GM19193 (cell line): Measurements from ENCODE around the gene CFAP410.

Experiments
- POLR2A ChIP-seq: IDR thresholded peaks from 4 replicates; pipeline ENCODE4 v1.6.1; 2011; ENCODE audit not compliant: insufficient read depth, insufficient read length; ENCODE audit errors: extremely low read depth

Gene CFAP410

GRCh38 chr21:44375281-44375651 lies 36.1 kb upstream of the CFAP410 start:
- TF ChIP-seq POLR2A: no peak

GRCh38 chr21:44374601-44375280 lies 35.6 kb upstream of the CFAP410 start:
- no peak for TF ChIP-seq POLR2A

- TF ChIP-seq POLR2A: no peak
Measured at GRCh38 chr21:44372616-44373015, 33.4 kb upstream of the CFAP410 start.

- TF ChIP-seq POLR2A: no peak
Measured at GRCh38 chr21:44371596-44371995, 32.4 kb upstream of the CFAP410 start.

- no peak for TF ChIP-seq POLR2A
Measured at GRCh38 chr21:44370786-44371410, 31.7 kb upstream of the CFAP410 start.

GRCh38 chr21:44370027-44370735 lies 31.0 kb upstream of the CFAP410 start:
- no peak for TF ChIP-seq POLR2A

- TF ChIP-seq POLR2A: no peak
Measured at GRCh38 chr21:44368711-44369446, 29.7 kb upstream of the CFAP410 start.

GRCh38 chr21:44366586-44367211 lies 27.5 kb upstream of the CFAP410 start:
- TF ChIP-seq POLR2A: no peak

- no peak for TF ChIP-seq POLR2A
Measured at GRCh38 chr21:44365967-44366585, 26.9 kb upstream of the CFAP410 start.

GRCh38 chr21:44365251-44365966 lies 26.2 kb upstream of the CFAP410 start:
- no peak for TF ChIP-seq POLR2A

- no peak for TF ChIP-seq POLR2A
Measured at GRCh38 chr21:44364151-44365053, 25.2 kb upstream of the CFAP410 start.

- TF ChIP-seq POLR2A: no peak
Measured at GRCh38 chr21:44363278-44363677, 24.1 kb upstream of the CFAP410 start.

- no peak for TF ChIP-seq POLR2A
Measured at GRCh38 chr21:44360159-44360558, 21.0 kb upstream of the CFAP410 start.
